Loucy (cell line): ENCODE results near the gene FANK1.

Source experiments
- H2AFZ ChIP-seq: fragments of 200-600 bp; sonication (generic); 2 replicates; pipeline ENCODE4 v1.6.0; 2016; ENCODE audit warnings: antibody characterized with exemption, mild to moderate bottlenecking, low read length, moderate library complexity
- H3F3A ChIP-seq: fragments of 200-600 bp; 2 replicates; pipeline ENCODE4 v1.6.0; 2016; ENCODE audit warnings: antibody characterized with exemption, low read depth, mild to moderate bottlenecking
- H3K27me3 ChIP-seq: fragments of 200-600 bp; sonication (generic); 2 replicates; pipeline ENCODE4 v1.6.1; 2014; ENCODE audit warnings: low read length, mild to moderate bottlenecking; ENCODE audit not compliant: insufficient read depth, poor library complexity, severe bottlenecking
- H3K36me3 ChIP-seq: fragments of 200-600 bp; sonication (generic); 2 replicates; pipeline ENCODE4 v1.6.1; 2016; ENCODE audit warnings: low read length; ENCODE audit not compliant: insufficient read depth
- H3K4me1 ChIP-seq: fragments of 200-600 bp; sonication (generic); 2 replicates; pipeline ENCODE4 v1.5.1; 2014; ENCODE audit warnings: low read length, mild to moderate bottlenecking; ENCODE audit not compliant: insufficient read depth, poor library complexity, severe bottlenecking
- H3K4me2 ChIP-seq: fragments of 200-600 bp; sonication (generic); 2 replicates; pipeline ENCODE4 v1.6.0; 2014; ENCODE audit warnings: antibody characterized with exemption, low read length, low read depth, mild to moderate bottlenecking; ENCODE audit not compliant: poor library complexity, severe bottlenecking
- H3K4me3 ChIP-seq: fragments of 200-600 bp; sonication (generic); 2 replicates; pipeline ENCODE4 v1.5.1; 2014; ENCODE audit warnings: low read length, mild to moderate bottlenecking, mixed read lengths; ENCODE audit not compliant: poor library complexity, severe bottlenecking
- H3K79me2 ChIP-seq: fragments of 200-600 bp; sonication (generic); 2 replicates; pipeline ENCODE4 v1.6.1; 2014; ENCODE audit warnings: low read length; ENCODE audit not compliant: insufficient read depth
- H3K9ac ChIP-seq: fragments of 200-600 bp; sonication (generic); 2 replicates; pipeline ENCODE4 v1.6.0; 2014; ENCODE audit warnings: mild to moderate bottlenecking, low read depth, low read length, moderate library complexity; ENCODE audit not compliant: poor library complexity, severe bottlenecking
- H3K9me2 ChIP-seq: fragments of 200-600 bp; sonication (generic); replicated peaks from 2 replicates; pipeline ENCODE4 v1.6.1; 2016; ENCODE audit warnings: low read depth, low read length, mixed read lengths
- H3K9me3 ChIP-seq: fragments of 200-600 bp; sonication (generic); 2 replicates; pipeline ENCODE4 v1.6.1; 2014; ENCODE audit warnings: mild to moderate bottlenecking, antibody characterized with exemption, low read length, low read depth; ENCODE audit not compliant: insufficient read depth
- H4K20me1 ChIP-seq: fragments of 200-600 bp; sonication (generic); 2 replicates; pipeline ENCODE4 v1.6.0; 2014; ENCODE audit warnings: antibody characterized with exemption, low read length, mild to moderate bottlenecking; ENCODE audit not compliant: insufficient read depth, poor library complexity, severe bottlenecking
- CTCF ChIP-seq: fragments of 200-600 bp; sonication (generic); conservative IDR thresholded peaks from 2 replicates; pipeline ENCODE4 v1.5.1; 2014; ENCODE audit warnings: mild to moderate bottlenecking, antibody characterized with exemption, low read length
- EZH2phosphoT487 ChIP-seq: fragments of 200-600 bp; IDR thresholded peaks from 2 replicates; pipeline ENCODE4 v1.6.1; 2018; ENCODE audit warnings: antibody characterized with exemption, mild to moderate bottlenecking, moderate library complexity, borderline replicate concordance

The FANK1 gene

GRCh38 chr10:126036515-126036914 lies 140.2 kb downstream of the FANK1 start:
- no peaks in the 10 kb centered on the region for H4K20me1 ChIP-seq
- no peak overlapping the region for H2AFZ ChIP-seq
- 0 out of 2 replicates have a peak, but pooled peaks cover 2% of the 10 kb centered on the region for H3K9me3 ChIP-seq
- no peaks in the 10 kb centered on the region for H3K9me2 ChIP-seq
- no peak overlapping the region for H3K9ac ChIP-seq
- H3K36me3 ChIP-seq, result no peaks in the 10 kb centered on the region
- H3K4me2 ChIP-seq, result no peak overlapping the region
- no peaks in the 10 kb centered on the region for H3K27me3 ChIP-seq
- H3K79me2 ChIP-seq, result no peaks in the 10 kb centered on the region
- no peaks in the 10 kb centered on the region for H3F3A ChIP-seq
- TF ChIP-seq EZH2phosphoT487 (no peak), CTCF (no peak)
- H3K4me3 ChIP-seq, result no peak overlapping the region
- no peaks in the 10 kb centered on the region for H3K4me1 ChIP-seq

GRCh38 chr10:126037946-126038345 lies 141.6 kb downstream of the FANK1 start:
- no peak overlapping the region for H3K4me3 ChIP-seq
- TF ChIP-seq EZH2phosphoT487 (no peak), CTCF (no peak)
- no peaks in the 10 kb centered on the region for H4K20me1 ChIP-seq
- H3K27me3 ChIP-seq, result no peaks in the 10 kb centered on the region
- H3F3A ChIP-seq, result no peaks in the 10 kb centered on the region
- H3K9me3 ChIP-seq, result peaks cover 2% of the 10 kb centered on the region; the same call in 1 of the 2 replicates
- H2AFZ ChIP-seq, result no peak overlapping the region
- H3K9ac ChIP-seq, result no peak overlapping the region
- no peaks in the 10 kb centered on the region for H3K79me2 ChIP-seq
- H3K36me3 ChIP-seq, result no peaks in the 10 kb centered on the region
- H3K4me2 ChIP-seq, result no peak overlapping the region
- H3K4me1 ChIP-seq, result no peaks in the 10 kb centered on the region
- no peaks in the 10 kb centered on the region for H3K9me2 ChIP-seq

- TF ChIP-seq CTCF (no peak), EZH2phosphoT487 (no peak)
- no peak overlapping the region for H2AFZ ChIP-seq
- H3K4me2 ChIP-seq, result no peak overlapping the region
- no peaks in the 10 kb centered on the region for H3F3A ChIP-seq
- H3K9me3 ChIP-seq, result peaks cover 2% of the 10 kb centered on the region; the same call in 1 of the 2 replicates
- no peaks in the 10 kb centered on the region for H3K4me1 ChIP-seq
- no peaks in the 10 kb centered on the region for H3K79me2 ChIP-seq
- no peak overlapping the region for H3K4me3 ChIP-seq
- H3K27me3 ChIP-seq, result no peaks in the 10 kb centered on the region
- H4K20me1 ChIP-seq, result no peaks in the 10 kb centered on the region
- H3K9ac ChIP-seq, result no peak overlapping the region
- H3K36me3 ChIP-seq, result no peaks in the 10 kb centered on the region
- no peaks in the 10 kb centered on the region for H3K9me2 ChIP-seq
Measured at GRCh38 chr10:126041117-126041516, 144.8 kb downstream of the FANK1 start.
